ENCODE data around the gene PROSER3. TPM values are rescaled to one million over a fixed set of nuclear protein-coding genes. Genes with fewer than 3 reads are reported as not detected.

Gene PROSER3
- polyA plus RNA-seq, 3 donors: 1.8 to 14.7 (median 2.9) TPM

GRCh38 chr19:35783469-35784434, 25.8 kb downstream of the PROSER3 start:
- Histone ChIP-seq H2AFZ (ENCODE audit: insufficient read depth, low read depth, low read length, poor library complexity, severe bottlenecking) (no peak overlapping the region), H3K9me3 (replicated peaks in 1 of 2; ENCODE audit: control insufficient read depth in 1 of 2, insufficient read depth in 1 of 2, low read length in 2 of 2) (no peaks in the 10 kb centered on the region), H3K27ac (ENCODE audit: low read depth in 1 of 2, low read length in 2 of 2) (no peak overlapping the region), H3K9ac (ENCODE audit: insufficient read depth, low read length, poor library complexity, severe bottlenecking) (no peak overlapping the region), H3K36me3 (replicated peaks in 1 of 2; ENCODE audit: control insufficient read depth in 1 of 2, insufficient read depth in 2 of 2, low read length in 2 of 2) (peaks cover 33 to 47% of the 10 kb centered on the region in 2 donors), H3K4me1 (ENCODE audit: control insufficient read depth in 1 of 2, insufficient read depth in 2 of 2, low read length in 2 of 2) (no peaks in the 10 kb centered on the region), H4K20me1 (ENCODE audit: insufficient read depth, low read length) (no peaks in the 10 kb centered on the region), H3K27me3 (ENCODE audit: control insufficient read depth in 2 of 2, insufficient read depth in 2 of 2, low read length in 2 of 2) (no peaks in the 10 kb centered on the region), H3K4me3 (replicated peaks in 1 of 3; ENCODE audit: low read depth in 2 of 3, low read length in 3 of 3) (no peak overlapping the region), H3K79me2 (ENCODE audit: insufficient read depth, low read length) (no peaks in the 10 kb centered on the region), H3K4me2 (replicated peaks; ENCODE audit: extremely low read depth, low read length, poor library complexity, severe bottlenecking) (no peak overlapping the region)
- Mint-ChIP-seq H3K27me3 (ENCODE audit: low read depth in 3 of 3) (peaks cover 0 to 3% (median 0%) of the 10 kb centered on the region in 3 donors), H3K9me3 (no peaks in the 10 kb centered on the region), H3K36me3 (peaks cover 39 to 66% of the 10 kb centered on the region in 2 donors), H3K27ac (peak overlapping the region in 1 of 7 donors; percentile 30), H3K4me3 (no peak overlapping the region), H3K4me1 (no peaks in the 10 kb centered on the region)
- 96% methylated on average over 11 of the region's 28 CpGs for WGBS (ENCODE audit: insufficient coverage)
- intact Hi-C loops (cut with micrococcal nuclease): no loop called here
- TF ChIP-seq CTCF (IDR thresholded peaks at IDR 0.05): no peak
- DNase-seq: no peak

DNA sequence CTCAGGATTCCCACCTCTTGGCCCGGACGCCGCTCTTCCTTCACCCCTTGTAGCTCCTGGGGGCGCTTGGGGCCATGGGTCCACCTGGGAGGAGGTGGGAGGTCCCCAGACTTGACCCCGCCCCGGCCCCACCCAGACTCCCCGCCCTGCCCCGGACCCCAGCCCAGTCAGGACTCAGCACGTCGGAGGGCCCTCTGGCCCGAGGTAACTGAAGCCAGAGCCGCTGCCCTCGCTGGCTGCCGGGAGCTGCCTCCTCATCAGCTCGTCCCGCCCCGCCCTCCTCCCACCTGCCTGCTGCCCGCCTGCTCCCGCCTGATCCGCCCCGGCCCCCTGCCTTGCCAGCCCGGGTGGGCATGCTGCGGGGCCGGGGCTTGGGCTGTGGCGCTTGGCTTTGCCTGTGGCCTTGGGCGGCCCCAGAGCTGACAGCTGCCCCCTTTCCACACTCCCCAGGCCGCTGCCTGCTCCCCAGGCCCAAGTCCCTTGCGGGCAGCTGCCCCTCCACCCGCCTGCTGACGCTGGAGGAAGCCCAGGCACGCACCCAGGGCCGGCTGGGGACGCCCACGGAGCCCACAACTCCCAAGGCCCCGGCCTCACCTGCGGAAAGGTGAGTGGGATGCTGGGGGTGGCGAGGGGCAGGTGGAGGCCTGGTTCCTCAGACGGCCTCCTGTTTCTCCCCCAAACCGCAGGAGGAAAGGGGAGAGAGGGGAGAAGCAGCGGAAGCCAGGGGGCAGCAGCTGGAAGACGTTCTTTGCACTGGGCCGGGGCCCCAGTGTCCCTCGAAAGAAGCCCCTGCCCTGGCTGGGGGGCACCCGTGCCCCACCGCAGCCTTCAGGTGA, 26.7 kb downstream of the PROSER3 start:
- WGBS (ENCODE audit: insufficient coverage): 90% methylated on average over 24 of the region's 45 CpGs
- intact Hi-C loops (cut with micrococcal nuclease): no loop called here
- no peak for TF ChIP-seq CTCF (IDR thresholded peaks at IDR 0.05)
- H3K36me3 ChIP-seq (replicated peaks in 1 of 2; ENCODE audit: control insufficient read depth in 1 of 2, insufficient read depth in 2 of 2, low read length in 2 of 2): peaks cover 31 to 44% of the 10 kb centered on the region in 2 donors
- no peak overlapping the region for H3K27ac Mint-ChIP-seq
- no peaks in the 10 kb centered on the region for H3K79me2 ChIP-seq (ENCODE audit: insufficient read depth, low read length)
- no peak for DNase-seq
- H3K9me3 Mint-ChIP-seq: no peaks in the 10 kb centered on the region
- no peaks in the 10 kb centered on the region for H3K9me3 ChIP-seq (replicated peaks in 1 of 2; ENCODE audit: control insufficient read depth in 1 of 2, insufficient read depth in 1 of 2, low read length in 2 of 2)
- H3K27me3 Mint-ChIP-seq (ENCODE audit: low read depth in 3 of 3): peaks cover 0 to 5% (median 0%) of the 10 kb centered on the region in 3 donors
- H4K20me1 ChIP-seq (ENCODE audit: insufficient read depth, low read length): no peaks in the 10 kb centered on the region
- H3K4me2 ChIP-seq (replicated peaks; ENCODE audit: extremely low read depth, low read length, poor library complexity, severe bottlenecking): no peak overlapping the region
- no peak overlapping the region for H2AFZ ChIP-seq (ENCODE audit: insufficient read depth, low read depth, low read length, poor library complexity, severe bottlenecking)
- H3K4me1 ChIP-seq (ENCODE audit: control insufficient read depth in 1 of 2, insufficient read depth in 2 of 2, low read length in 2 of 2): no peaks in the 10 kb centered on the region
- H3K27ac ChIP-seq (ENCODE audit: low read depth in 1 of 2, low read length in 2 of 2): no peak overlapping the region
- no peak overlapping the region for H3K9ac ChIP-seq (ENCODE audit: insufficient read depth, low read length, poor library complexity, severe bottlenecking)
- no peaks in the 10 kb centered on the region for H3K4me1 Mint-ChIP-seq
- peaks cover 32 to 59% of the 10 kb centered on the region in 2 donors for H3K36me3 Mint-ChIP-seq
- no peak overlapping the region for H3K4me3 Mint-ChIP-seq
- no peaks in the 10 kb centered on the region for H3K27me3 ChIP-seq (ENCODE audit: control insufficient read depth in 2 of 2, insufficient read depth in 2 of 2, low read length in 2 of 2)
- no peak overlapping the region for H3K4me3 ChIP-seq (replicated peaks in 1 of 3; ENCODE audit: low read depth in 2 of 3, low read length in 3 of 3)

Data from CD14-positive monocyte (primary cell).